HG02571 (cell line): ENCODE data around the gene MYO1G.
"Not testable (repeated sequence)": the region's sequence is repeated elsewhere in the genome, so short reads cannot be mapped to it uniquely, and the experiment has no call there.

Experiments
- ATAC-seq: cut with Tn5 transposase; IDR thresholded peaks from one replicate; pipeline ENCODE4 v1.9.1; 2021; ENCODE audit warnings: mild to moderate bottlenecking, moderate library complexity; ENCODE audit not compliant: unreplicated experiment

MYO1G gene

GRCh38 chr7:44978511-44979366, at the start of gene MYO1G:
MYO1G (minus strand) TSS chr7:44979015; CDS start chr7:44978961, 54 bp downstream.
- peak; percentile 50 for ATAC-seq

- no peak for ATAC-seq
Measured at GRCh38 chr7:45028138-45028919, 49.5 kb upstream of the MYO1G start.

GRCh38 chr7:45027774-45028114, 48.9 kb upstream of the MYO1G start:
- ATAC-seq: no peak

- ATAC-seq: no peak
Measured at GRCh38 chr7:45026984-45027773, 48.4 kb upstream of the MYO1G start.

- no peak for ATAC-seq
Measured at GRCh38 chr7:45026013-45026412, 47.2 kb upstream of the MYO1G start.

- not testable (repeated sequence) for ATAC-seq
Measured at GRCh38 chr7:45025473-45025872, 46.7 kb upstream of the MYO1G start.

GRCh38 chr7:45024126-45024744, 45.4 kb upstream of the MYO1G start:
- no peak for ATAC-seq

GRCh38 chr7:45021604-45022296, 42.9 kb upstream of the MYO1G start:
- ATAC-seq: no peak

- ATAC-seq: no peak
Measured at GRCh38 chr7:45020915-45021314, 42.1 kb upstream of the MYO1G start.

- no peak for ATAC-seq
Measured at GRCh38 chr7:45017253-45017652, 38.4 kb upstream of the MYO1G start.

GRCh38 chr7:45015313-45015712, 36.5 kb upstream of the MYO1G start:
- ATAC-seq: no peak

- ATAC-seq: no peak
Measured at GRCh38 chr7:45013465-45013967, 34.7 kb upstream of the MYO1G start.

GRCh38 chr7:45007571-45008328, 28.9 kb upstream of the MYO1G start:
- peak; percentile 62 for ATAC-seq

GRCh38 chr7:45007106-45007505, 28.3 kb upstream of the MYO1G start:
- no peak for ATAC-seq

- no peak for ATAC-seq
Measured at GRCh38 chr7:45003789-45004188, 25.0 kb upstream of the MYO1G start.

GRCh38 chr7:45001826-45002225, 23.0 kb upstream of the MYO1G start:
- no peak for ATAC-seq

- ATAC-seq: peak; percentile 34
Measured at GRCh38 chr7:45001138-45001694, 22.4 kb upstream of the MYO1G start.

GRCh38 chr7:45000093-45001032, 21.5 kb upstream of the MYO1G start, which contains the start of gene CCM2:
CCM2 (plus strand) TSS chr7:45000201; CDS start chr7:45000334, 133 bp downstream.
- peak; percentile 2 for ATAC-seq
